GM20431 (cell line): ENCODE measurements around the gene RALGAPA1.

ENCODE experiments used
- in situ Hi-C: fragments of 300-500 bp; cut with MseI, MboI; formaldehyde crosslinking; loops from one replicate; pipeline ENCODE4 v1.15.0; 2020; ENCODE audit warnings: low sequenced_read_pairs; ENCODE audit not compliant: unreplicated experiment

The RALGAPA1 gene

DNA sequence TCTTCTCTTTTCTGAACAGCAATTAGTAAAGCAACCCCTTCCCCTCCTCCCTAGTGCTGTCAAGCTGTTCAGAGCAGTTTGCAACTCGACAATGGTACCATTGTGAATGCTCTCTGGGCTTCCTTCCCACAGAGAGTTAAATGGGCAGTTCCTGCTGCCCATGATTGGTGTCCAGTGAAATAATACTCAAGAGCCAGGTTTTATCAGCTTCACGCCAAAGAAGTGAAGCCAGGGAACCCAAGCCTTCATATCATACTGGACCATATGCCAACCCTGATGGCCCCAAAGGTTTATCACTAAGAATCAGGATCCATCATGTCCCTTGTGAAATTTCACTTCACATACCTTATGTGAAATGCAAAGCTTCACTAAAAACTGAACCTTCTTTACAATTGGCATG lies 250.4 kb downstream of the RALGAPA1 start:
- in situ Hi-C loops: no loop called here

- in situ Hi-C loops: no loop called here
Observed at GRCh38 chr14:35557221-35557747, 251.8 kb downstream of the RALGAPA1 start.

DNA sequence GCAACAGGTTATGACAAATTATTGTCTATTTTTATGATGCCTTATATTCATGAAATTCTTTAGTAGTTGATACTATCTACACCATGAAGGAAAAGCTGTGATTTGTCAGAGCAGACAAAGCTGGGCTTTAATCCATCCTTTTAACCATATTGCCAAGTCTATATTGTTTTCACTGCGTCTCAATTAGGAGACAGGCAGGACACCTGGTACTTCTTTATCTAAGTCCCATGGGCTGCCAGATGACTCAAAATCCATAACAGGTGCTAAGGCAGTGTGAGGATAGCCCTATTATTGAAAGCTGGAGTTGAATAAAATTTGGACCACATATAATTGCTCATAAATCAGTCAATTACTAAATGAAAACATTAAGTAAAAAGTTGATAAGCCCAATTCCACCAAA lies 252.5 kb downstream of the RALGAPA1 start:
- in situ Hi-C loops: no loop called here

DNA sequence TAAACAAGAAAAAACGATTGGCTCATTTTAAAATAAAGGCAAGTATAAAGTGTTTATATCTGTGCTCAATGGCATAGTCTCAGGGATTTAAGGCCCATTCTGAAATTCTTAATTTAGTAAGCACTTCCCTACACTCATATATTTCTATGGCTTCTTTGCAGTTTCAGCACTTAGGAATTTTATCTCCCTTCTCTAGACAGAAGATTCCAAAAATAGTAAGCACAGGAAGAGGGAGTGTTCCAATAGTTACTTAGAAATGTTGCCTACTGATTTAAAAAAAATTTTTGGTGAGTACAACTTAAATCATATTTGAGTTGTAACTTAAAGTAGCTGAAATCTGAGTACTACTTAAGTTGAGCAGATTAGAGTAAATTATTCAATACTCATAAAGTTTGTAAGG lies 255.3 kb downstream of the RALGAPA1 start:
- in situ Hi-C loops: no loop called here

GRCh38 chr14:35551081-35551480 lies 258.0 kb downstream of the RALGAPA1 start:
- in situ Hi-C loops: no loop called here

GRCh38 chr14:35549551-35549950 lies 259.5 kb downstream of the RALGAPA1 start:
- in situ Hi-C loops: no loop called here

DNA sequence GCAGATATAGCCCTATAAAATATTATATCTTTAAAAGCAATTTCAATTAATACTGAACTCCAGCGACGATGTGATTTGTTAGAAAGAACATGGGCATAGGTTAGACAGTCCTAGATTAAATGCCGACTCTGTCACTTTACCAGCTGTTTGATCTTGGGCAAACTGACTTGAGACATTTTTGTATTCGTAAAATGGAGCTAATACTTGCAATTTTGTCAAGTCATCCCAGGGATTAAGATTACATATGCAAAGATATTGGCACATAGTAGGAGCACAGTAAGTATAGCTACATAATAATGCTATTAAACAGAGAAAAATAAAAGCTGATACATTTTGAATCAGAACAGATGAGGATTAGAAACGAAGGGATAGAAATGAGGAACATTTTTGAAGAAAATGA lies 266.1 kb downstream of the RALGAPA1 start:
- in situ Hi-C loops: no loop called here

DNA sequence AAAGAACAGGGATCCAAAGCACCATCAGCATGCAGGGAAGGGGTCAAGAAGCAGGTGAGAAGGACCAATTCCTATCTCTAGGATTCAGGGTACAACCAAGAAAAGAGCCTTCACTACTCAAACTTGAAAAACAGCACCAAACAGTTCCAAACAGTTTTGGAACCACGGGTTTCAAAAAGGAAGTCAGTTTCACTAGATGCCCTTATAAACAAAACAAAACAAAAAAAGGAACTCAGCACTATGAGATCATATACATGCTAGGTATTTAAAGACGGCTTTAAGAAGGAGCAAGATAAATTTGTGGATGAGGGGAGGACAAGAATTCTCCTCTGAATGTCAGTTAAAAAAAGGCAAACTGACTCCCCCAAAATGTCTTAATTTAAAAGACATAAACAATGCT lies 269.1 kb downstream of the RALGAPA1 start:
- in situ Hi-C loops: no loop called here

GRCh38 chr14:35535483-35536112 lies 273.5 kb downstream of the RALGAPA1 start:
- in situ Hi-C loops: no loop called here

- in situ Hi-C loops: no loop called here
Observed at GRCh38 chr14:35534873-35535482, 274.1 kb downstream of the RALGAPA1 start.

- in situ Hi-C loops: no loop called here
Observed at GRCh38 chr14:35534208-35534872, 274.8 kb downstream of the RALGAPA1 start.

- in situ Hi-C loops: no loop called here
Observed at GRCh38 chr14:35533357-35534207, 275.5 kb downstream of the RALGAPA1 start, which contains the start of gene INSM2. Gene INSM2 (plus strand): TSS chr14:35534164. CDS start chr14:35534253, 89 bp downstream.

- in situ Hi-C loops: no loop called here
Observed at GRCh38 chr14:35532783-35533356, 276.2 kb downstream of the RALGAPA1 start.

DNA sequence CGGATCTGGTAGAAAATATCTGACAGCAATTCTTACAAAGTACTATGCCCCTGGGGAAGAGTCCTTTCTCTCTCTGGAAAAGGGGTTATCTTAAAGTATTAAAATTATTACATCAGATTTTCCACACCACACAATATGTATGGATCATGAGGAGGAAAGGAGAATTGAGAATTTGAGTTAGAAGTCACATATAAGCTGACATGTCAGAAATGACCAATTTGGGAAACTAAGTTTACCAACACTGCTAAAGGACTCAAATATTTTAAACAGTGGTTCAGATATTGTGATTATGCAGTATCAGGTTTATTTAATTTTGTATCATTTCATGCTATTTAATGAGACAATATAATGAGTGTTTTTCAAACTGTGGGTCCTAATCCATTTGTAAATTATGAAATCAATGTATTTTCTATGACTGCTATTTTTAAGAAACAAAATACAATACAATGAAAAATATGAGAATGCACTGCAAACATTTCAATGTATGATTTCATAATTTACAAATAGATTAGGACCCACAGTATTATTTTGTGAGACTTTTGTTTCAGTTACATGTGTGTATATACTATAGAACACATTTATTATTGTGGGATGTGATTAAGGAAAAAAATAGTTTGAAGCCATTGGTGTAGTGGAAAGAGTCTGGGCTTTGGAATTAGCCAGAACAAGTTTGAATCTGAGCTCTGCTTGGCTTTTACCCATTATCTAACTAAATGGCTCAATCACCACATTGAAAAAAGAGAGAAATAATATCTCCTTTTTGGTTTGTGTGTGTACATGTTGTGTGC lies 276.9 kb downstream of the RALGAPA1 start:
- in situ Hi-C loops: no loop called here

DNA sequence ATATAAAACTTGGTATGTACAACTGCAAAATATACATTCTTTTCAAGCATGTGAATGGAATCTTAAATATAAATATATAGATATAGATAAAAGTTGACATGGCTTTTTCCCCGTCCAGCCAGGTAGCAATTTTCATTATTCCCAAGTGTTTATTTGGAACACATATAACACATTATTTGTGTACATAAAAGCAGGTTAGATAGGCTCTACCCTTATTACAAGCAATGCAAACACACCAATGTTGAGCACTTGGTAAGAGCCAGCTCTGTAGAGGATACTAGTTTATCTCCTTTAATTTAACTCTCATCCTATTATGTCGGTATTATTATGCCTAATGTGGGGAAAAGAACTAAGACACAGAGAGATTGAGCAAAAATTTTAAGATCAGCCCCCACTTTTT lies 282.1 kb downstream of the RALGAPA1 start:
- in situ Hi-C loops: no loop called here

- in situ Hi-C loops: no loop called here
Observed at GRCh38 chr14:35525695-35526094, 283.4 kb downstream of the RALGAPA1 start.

GRCh38 chr14:35519986-35520385 lies 289.1 kb downstream of the RALGAPA1 start:
- in situ Hi-C loops: no loop called here

GRCh38 chr14:35515916-35516315 lies 293.2 kb downstream of the RALGAPA1 start:
- in situ Hi-C loops: no loop called here

DNA sequence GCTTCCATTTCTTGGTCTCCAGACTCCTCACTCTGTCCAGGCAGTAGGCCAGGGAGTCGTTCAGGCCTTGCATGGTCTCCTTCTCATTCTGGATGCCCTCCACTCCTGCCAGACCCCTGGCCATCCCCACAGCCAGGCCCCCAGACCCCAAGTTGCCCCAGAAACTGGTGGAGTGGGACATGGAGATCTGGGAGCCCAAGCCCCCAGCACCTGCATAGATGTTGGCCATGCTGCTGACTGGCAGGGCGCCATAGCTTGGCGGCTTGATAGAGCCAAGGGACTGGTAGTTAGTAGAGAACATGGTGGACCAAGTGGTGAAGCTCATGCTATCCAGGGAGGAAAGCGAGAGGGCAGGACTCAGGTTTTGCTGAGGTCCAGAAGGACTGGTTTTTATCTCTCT lies 296.3 kb downstream of the RALGAPA1 start:
- in situ Hi-C loops: no loop called here
